Mucosa of descending colon (tissue), 3 donors: Measurements from ENCODE around the gene IL7R. TPM values are rescaled to one million over a fixed set of nuclear protein-coding genes. Genes with fewer than 3 reads are reported as not detected.

Experiments
- ATAC-seq: fragments of 200-7000 bp; cut with Tn5 transposase; one replicate; pipeline ENCODE4 v1.9.1; 2020; ENCODE audit warnings: mild to moderate bottlenecking, moderate library complexity
- DNase-seq, 3 donors: peaks; one replicate each; pipeline ENCODE4 v3.0.0-alpha.2; 2020
- H3K36me3 ChIP-seq: fragments of 200-600 bp; one replicate; pipeline ENCODE4 v1.8.0; 2021; ENCODE audit warnings: low read depth, mild to moderate bottlenecking
- H3K4me1 ChIP-seq: fragments of 200-600 bp; one replicate; pipeline ENCODE4 v1.8.0; 2021; ENCODE audit warnings: low read depth, mild to moderate bottlenecking
- H3K4me3 ChIP-seq: fragments of 200-600 bp; one replicate; pipeline ENCODE4 v1.8.0; 2021; ENCODE audit warnings: mild to moderate bottlenecking
- H3K9me3 ChIP-seq: fragments of 200-600 bp; one replicate; pipeline ENCODE4 v1.8.0; 2021; ENCODE audit warnings: mild to moderate bottlenecking
- CTCF ChIP-seq: fragments of 200-600 bp; IDR thresholded peaks from one replicate; pipeline ENCODE4 v1.8.0; 2022; ENCODE audit warnings: antibody characterized with exemption, mild to moderate bottlenecking
- intact Hi-C, 2 donors: fragments of 100-400 bp; cut with DNase I in 1 of 2; cut with micrococcal nuclease in 1 of 2; formaldehyde crosslinking; loops; one replicate each; pipeline versions ENCODE4 v1.11.0 to v1.11.1; 2022; cut with DNase I, micrococcal nuclease
- total RNA-seq, 3 donors: library from RNA; stranded (reverse); fragmentation: NEBNext Ultra II Directional in 2 of 3; extraction: Animal tissue kit (Norgen Biotek cat#: 25700) in 2 of 3; gene quantifications; one replicate each; pipeline versions ENCODE4 v1.2.1 to v1.2.4, GENCODE V29; 2021 to 2023
- donor health status: DM: no; HTN: no; CAD: no; lungs with moderate emphysema.
- donor health status: DM: no; HTN: no; CAD: no.
- donor health status: DM: no; HTN: yes; CAD: no.

Gene IL7R
- total RNA-seq, 3 donors from 2014 or later: 6.6 to 16.9 (median 10.4) TPM

DNA sequence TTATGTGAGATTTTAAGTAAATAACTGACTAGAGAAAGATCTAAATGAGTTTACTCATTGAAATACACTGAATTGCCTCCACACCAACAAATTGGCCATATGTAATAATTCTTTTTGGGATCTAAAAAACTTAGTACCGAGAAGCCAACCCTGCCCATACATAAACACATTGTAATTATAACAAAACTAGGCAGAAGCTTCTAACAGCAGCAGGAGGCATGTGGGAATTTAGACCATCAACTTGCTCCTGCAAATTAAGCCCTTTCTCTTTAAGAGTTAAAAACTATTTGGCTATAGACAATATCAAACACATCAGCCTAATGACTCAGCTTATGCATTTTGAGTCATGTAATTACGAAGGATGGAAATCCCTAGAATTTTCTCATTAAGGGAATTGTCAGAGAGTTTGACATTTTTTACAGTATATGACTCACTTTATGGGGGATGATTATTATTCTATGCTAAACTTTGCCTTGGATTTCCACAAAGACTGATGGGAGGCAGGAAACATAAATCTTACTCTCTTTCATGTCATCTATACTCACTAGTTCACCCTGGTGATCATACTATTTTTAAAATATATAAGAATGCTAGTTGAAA lies 1.0 kb downstream of the IL7R start:
- Histone ChIP-seq H3K4me3 (no peak overlapping the region), H3K36me3 (no peaks in the 10 kb centered on the region), H3K9me3 (no peaks in the 10 kb centered on the region), H3K4me1 (no peaks in the 10 kb centered on the region)
- no peak for DNase-seq
- no peak for ATAC-seq
- intact Hi-C loops: no loop called here
- no peak for TF ChIP-seq CTCF

- TF ChIP-seq CTCF: no peak
- intact Hi-C loops: no loop called here
- Histone ChIP-seq H3K4me1 (no peaks in the 10 kb centered on the region), H3K36me3 (no peaks in the 10 kb centered on the region), H3K4me3 (no peak overlapping the region), H3K9me3 (no peaks in the 10 kb centered on the region)
- ATAC-seq (no peak), DNase-seq (no peak)
Measured at GRCh38 chr5:35859101-35859661, 2.5 kb downstream of the IL7R start.

DNA sequence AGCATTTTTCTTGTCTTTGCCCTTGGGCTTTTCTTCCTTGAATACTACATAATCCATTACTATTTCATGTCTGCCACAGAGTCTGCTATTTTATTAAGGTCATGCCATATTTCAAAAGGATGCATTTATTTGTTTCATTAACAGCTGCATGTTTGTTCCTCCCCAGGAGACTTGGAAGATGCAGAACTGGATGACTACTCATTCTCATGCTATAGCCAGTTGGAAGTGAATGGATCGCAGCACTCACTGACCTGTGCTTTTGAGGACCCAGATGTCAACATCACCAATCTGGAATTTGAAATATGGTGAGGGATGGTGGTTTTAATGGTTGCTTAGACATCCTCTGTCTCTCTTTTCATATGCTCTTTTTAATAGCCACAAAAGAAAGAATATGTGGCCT lies 4.0 kb downstream of the IL7R start:
- no peak overlapping the region for H3K4me3 ChIP-seq
- ATAC-seq: no peak
- intact Hi-C loops: no loop called here
- TF ChIP-seq CTCF: no peak
- DNase-seq: no peak
- H3K9me3 ChIP-seq: no peaks in the 10 kb centered on the region
- no peaks in the 10 kb centered on the region for H3K36me3 ChIP-seq
- H3K4me1 ChIP-seq: no peaks in the 10 kb centered on the region

GRCh38 chr5:35861718-35862117 lies 5.0 kb downstream of the IL7R start:
- Histone ChIP-seq H3K9me3 (no peaks in the 10 kb centered on the region), H3K4me1 (no peaks in the 10 kb centered on the region), H3K36me3 (no peaks in the 10 kb centered on the region), H3K4me3 (no peak overlapping the region)
- ATAC-seq (no peak), DNase-seq (no peak)
- intact Hi-C loops: no loop called here
- no peak for TF ChIP-seq CTCF

DNA sequence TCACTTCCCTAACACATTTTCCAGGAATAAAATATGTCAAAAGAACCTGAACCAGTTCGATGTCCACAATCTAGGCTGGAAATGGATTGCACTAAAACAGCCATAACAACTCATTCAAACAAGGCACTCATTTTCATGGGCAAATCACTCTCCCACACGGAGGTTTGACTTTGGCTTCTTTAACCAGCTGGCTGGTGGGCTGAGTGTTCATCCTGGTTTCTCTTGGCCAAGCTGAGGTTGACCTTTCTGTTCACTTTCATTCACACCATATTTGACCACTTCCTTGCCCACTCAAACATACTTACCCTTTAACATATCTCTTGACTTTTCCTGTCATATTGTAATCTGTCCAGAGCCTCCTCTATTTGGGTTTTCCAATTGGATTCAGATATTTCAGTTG lies 5.4 kb downstream of the IL7R start:
- H3K4me3 ChIP-seq: no peak overlapping the region
- no peak for DNase-seq
- no peaks in the 10 kb centered on the region for H3K9me3 ChIP-seq
- no peak for ATAC-seq
- TF ChIP-seq CTCF: no peak
- no peaks in the 10 kb centered on the region for H3K4me1 ChIP-seq
- H3K36me3 ChIP-seq: no peaks in the 10 kb centered on the region
- intact Hi-C loops: no loop called here

DNA sequence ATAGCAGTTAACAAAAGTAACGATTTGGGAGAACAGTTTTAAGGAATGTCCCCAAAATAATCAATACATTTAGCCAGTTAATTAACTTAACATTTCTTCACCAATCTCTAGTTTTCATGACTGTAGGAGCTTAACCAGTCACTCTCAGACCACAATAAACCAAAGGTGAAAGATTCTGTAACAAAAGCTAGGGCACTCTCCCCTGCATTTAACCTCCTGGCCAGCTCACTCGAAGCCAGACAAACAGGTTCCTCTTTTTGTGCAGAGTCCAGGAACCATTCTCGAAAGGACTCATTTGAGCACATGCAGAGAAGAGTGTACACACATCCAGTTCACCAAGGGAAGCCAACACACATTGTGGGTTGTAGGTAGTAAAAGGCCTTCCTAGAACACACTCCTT lies 6.5 kb downstream of the IL7R start:
- Histone ChIP-seq H3K36me3 (no peaks in the 10 kb centered on the region), H3K4me3 (no peak overlapping the region), H3K4me1 (no peaks in the 10 kb centered on the region), H3K9me3 (no peaks in the 10 kb centered on the region)
- ATAC-seq (no peak), DNase-seq (no peak)
- intact Hi-C loops: no loop called here
- TF ChIP-seq CTCF: no peak
